ENCODE data around the gene SOS2.

The SOS2 gene

DNA sequence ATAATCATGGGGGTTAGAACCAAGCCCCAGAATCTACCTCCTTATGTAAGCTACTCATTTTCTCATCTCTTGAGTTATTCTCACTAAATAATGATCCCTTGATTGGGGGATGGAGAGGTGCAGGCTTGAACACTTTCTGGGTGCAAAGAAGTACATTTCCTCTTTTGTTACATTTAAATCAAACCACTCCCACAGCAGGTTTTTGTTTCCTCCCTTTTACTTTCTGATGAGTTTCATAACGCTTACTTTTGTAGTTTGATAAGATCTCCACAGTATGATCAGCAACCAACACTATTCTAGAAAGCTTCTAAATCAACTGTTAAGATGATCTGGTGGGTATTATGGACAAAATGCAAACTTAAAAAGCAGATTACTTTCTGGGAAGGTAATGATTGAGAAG, 135.5 kb downstream of the SOS2 start:
- no peak overlapping the region for H3K27ac ChIP-seq
- H3K4me1 ChIP-seq = no peaks in the 10 kb centered on the region
- intact Hi-C loops (cut with DNase I; ENCODE audit: low total_unique reads) = no loop called here
- H3K9me3 ChIP-seq = no peaks in the 10 kb centered on the region
- TF ChIP-seq, protein P1, sequence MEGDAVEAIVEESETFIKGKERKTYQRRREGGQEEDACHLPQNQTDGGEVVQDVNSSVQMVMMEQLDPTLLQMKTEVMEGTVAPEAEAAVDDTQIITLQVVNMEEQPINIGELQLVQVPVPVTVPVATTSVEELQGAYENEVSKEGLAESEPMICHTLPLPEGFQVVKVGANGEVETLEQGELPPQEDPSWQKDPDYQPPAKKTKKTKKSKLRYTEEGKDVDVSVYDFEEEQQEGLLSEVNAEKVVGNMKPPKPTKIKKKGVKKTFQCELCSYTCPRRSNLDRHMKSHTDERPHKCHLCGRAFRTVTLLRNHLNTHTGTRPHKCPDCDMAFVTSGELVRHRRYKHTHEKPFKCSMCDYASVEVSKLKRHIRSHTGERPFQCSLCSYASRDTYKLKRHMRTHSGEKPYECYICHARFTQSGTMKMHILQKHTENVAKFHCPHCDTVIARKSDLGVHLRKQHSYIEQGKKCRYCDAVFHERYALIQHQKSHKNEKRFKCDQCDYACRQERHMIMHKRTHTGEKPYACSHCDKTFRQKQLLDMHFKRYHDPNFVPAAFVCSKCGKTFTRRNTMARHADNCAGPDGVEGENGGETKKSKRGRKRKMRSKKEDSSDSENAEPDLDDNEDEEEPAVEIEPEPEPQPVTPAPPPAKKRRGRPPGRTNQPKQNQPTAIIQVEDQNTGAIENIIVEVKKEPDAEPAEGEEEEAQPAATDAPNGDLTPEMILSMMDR (IDR thresholded peaks at IDR 0.05) = no peak
- H3K27me3 ChIP-seq = no peaks in the 10 kb centered on the region
- no peak overlapping the region for H3K4me3 ChIP-seq
- peaks cover 0 to 8% (median 0%) of the 10 kb centered on the region in 3 donors for H3K36me3 ChIP-seq
- DNase-seq = no peak

DNA sequence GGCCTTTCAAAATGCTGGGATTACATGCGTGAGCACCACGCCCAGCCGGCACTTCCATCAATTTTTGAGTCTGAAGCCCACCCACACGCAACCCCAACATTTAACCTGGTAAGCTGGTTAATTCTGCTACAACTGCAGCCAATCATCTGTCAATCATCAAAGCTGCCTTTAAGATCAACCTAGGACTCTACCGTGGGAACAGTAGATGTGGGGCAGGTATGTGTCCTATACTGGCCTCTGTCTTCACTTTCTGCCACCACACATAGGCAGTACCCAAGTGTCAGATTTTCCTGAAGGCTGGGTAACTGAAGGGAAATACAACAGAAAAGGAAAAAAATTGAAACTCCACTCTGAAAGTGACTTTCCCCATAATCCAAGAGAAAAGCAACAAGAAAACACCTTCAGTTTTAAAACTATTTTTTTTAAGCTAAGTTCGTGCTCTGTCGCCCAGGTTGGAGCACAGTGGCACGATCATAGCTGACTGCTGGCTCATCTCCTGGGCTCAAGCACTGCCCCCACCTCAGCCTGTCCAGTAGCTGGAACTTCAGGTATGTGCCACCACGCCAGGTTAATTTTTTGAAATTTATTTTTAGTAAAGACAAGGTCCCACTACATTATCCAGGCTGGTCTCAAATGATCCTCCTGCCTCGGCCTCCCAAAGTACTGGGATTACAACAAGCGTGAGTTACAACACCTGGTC, 137.2 kb downstream of the SOS2 start:
- no peak overlapping the region for H3K27ac ChIP-seq
- no peak for DNase-seq
- no peaks in the 10 kb centered on the region for H3K4me1 ChIP-seq
- TF ChIP-seq, protein P1 (IDR thresholded peaks at IDR 0.05) = no peak
- no peaks in the 10 kb centered on the region for H3K9me3 ChIP-seq
- no peaks in the 10 kb centered on the region for H3K27me3 ChIP-seq
- intact Hi-C loops (cut with DNase I; ENCODE audit: low total_unique reads) = no loop called here
- H3K4me3 ChIP-seq = no peak overlapping the region
- H3K36me3 ChIP-seq = peaks cover 0 to 4% (median 0%) of the 10 kb centered on the region in 3 donors

DNA sequence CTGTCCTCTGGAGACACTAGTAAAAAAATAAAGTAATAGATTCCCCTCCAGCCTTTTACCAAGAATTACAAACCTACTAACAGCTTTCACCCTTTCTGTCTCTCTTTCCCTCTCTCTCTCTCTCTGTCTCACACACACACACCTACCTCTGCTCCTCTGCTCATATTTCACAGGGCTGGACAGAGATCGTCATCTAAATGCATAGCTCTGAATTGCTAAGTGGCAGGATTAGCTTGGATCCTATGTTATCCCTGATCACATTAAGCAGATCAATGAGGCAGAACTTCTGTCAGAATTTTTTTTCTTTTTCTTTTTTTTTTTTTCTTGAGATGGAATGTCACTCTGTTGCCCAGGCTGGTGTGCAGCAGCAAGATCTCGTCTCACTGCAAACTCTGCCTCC, 137.9 kb downstream of the SOS2 start:
- no peaks in the 10 kb centered on the region for H3K27me3 ChIP-seq
- no peak overlapping the region for H3K27ac ChIP-seq
- no peaks in the 10 kb centered on the region for H3K4me1 ChIP-seq
- DNase-seq = no peak
- intact Hi-C loops (cut with DNase I; ENCODE audit: low total_unique reads) = no loop called here
- no peak overlapping the region for H3K4me3 ChIP-seq
- no peaks in the 10 kb centered on the region for H3K9me3 ChIP-seq
- H3K36me3 ChIP-seq = no peaks in the 10 kb centered on the region
- TF ChIP-seq, protein P1 (IDR thresholded peaks at IDR 0.05) = no peak

DNA sequence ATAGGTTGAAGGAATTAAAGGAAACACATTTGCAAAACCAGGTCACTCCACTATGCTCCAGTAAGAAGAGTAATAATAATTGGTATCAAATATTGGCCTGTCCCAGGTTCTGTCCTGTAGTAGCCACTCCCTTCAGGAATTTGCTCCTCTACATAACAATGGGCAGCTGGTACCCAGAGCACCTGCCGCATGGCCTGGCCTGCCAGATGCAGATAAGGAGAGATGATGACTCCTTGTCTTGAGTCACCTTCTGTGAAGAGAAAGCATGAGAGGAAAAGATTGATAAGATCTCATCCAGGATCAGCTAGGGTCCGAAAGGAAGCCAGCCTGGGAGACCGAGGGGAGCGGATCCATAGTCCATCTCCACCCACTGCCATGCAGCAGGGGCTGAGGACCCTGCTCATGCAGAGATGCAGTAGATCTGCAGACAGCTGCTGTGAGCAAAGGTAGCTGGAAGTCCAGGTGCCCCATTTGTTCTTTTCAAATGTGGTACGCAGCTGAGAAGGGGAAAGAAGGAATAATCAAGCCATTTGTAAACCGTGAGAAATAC, 139.3 kb downstream of the SOS2 start:
- intact Hi-C loops (cut with DNase I; ENCODE audit: low total_unique reads) = no loop called here
- Histone ChIP-seq H3K4me1 (no peaks in the 10 kb centered on the region), H3K9me3 (no peaks in the 10 kb centered on the region), H3K27ac (no peak overlapping the region), H3K4me3 (no peak overlapping the region), H3K27me3 (no peaks in the 10 kb centered on the region), H3K36me3 (no peaks in the 10 kb centered on the region)
- no peak for DNase-seq
- TF ChIP-seq, protein P1 (IDR thresholded peaks at IDR 0.05) = no peak

GRCh38 chr14:50091240-50091913, 140.0 kb downstream of the SOS2 start:
- Histone ChIP-seq H3K9me3 (no peaks in the 10 kb centered on the region), H3K36me3 (no peaks in the 10 kb centered on the region), H3K4me3 (no peak overlapping the region), H3K4me1 (no peaks in the 10 kb centered on the region), H3K27ac (no peak overlapping the region), H3K27me3 (no peaks in the 10 kb centered on the region)
- intact Hi-C loops (cut with DNase I; ENCODE audit: low total_unique reads) = no loop called here
- TF ChIP-seq, protein P1 (IDR thresholded peaks at IDR 0.05) = no peak
- no peak for DNase-seq
